ENCODE data around the gene FKBP10. TPM values are rescaled to one million over a fixed set of nuclear protein-coding genes. Genes with fewer than 3 reads are reported as not detected.

Gene FKBP10
- total and polyA plus RNA-seq, 11 donors = 6.5 to 40.4 (median 12.5) TPM

GRCh38 chr17:41799366-41799765, 13.4 kb upstream of the FKBP10 start:
- DNase-seq = no peak
- Histone ChIP-seq H3K4me3 (no peak overlapping the region), H3K36me3 (peaks cover 0 to 4% (median 0%) of the 10 kb centered on the region in 9 donors), H3K27me3 (no peaks in the 10 kb centered on the region), H3K4me1 (peaks cover 3 to 20% (median 13%) of the 10 kb centered on the region in 12 donors), H3K9me3 (no peaks in the 10 kb centered on the region), H3K27ac (no peak overlapping the region)
- WGBS, 4 donors = 88 to 97% (median 95%) methylated on average over 8 of the region's 8 CpGs
- ATAC-seq = no peak
- intact Hi-C loops (cut with DNase I) = no loop called here
- TF ChIP-seq CTCF (IDR thresholded peaks at IDR 0.05) = no peak
- TF ChIP-seq POLR2A (IDR thresholded peaks at IDR 0.05) = no peak

- WGBS, 4 donors = 60 to 77% (median 63%) methylated on average over 10 to 18 of the region's 18 CpGs
- H3K27ac ChIP-seq = peak overlapping the region in 1 of 12 donors; percentile 54
- H3K9me3 ChIP-seq = no peaks in the 10 kb centered on the region
These were observed 12.0 kb upstream of the FKBP10 start for GRCh38 chr17:41800601-41801373.

GRCh38 chr17:41801374-41802271, 11.2 kb upstream of the FKBP10 start:
- ATAC-seq (peak; percentile 79 to 89 (median 84)), DNase-seq (peak; percentile 74 to 90 (median 83))
- Histone ChIP-seq H3K36me3 (peaks cover 0 to 7% (median 0%) of the 10 kb centered on the region in 9 donors), H3K27me3 (no peaks in the 10 kb centered on the region), H3K27ac (peak overlapping the region in 1 of 12 donors; percentile 54), H3K4me1 (peaks cover 0 to 11% (median 10%) of the 10 kb centered on the region in 12 donors), H3K9me3 (no peaks in the 10 kb centered on the region), H3K4me3 (peak overlapping the region in 3 of 12 donors; percentile 24 to 34 (median 29))
- 12 to 18% (median 15%) methylated on average over 10 to 14 of the region's 14 CpGs for WGBS, 4 donors
- peak; percentile 93 to 99 (median 97) for TF ChIP-seq CTCF (IDR thresholded peaks at IDR 0.05)
- no peak for TF ChIP-seq POLR2A (IDR thresholded peaks at IDR 0.05)
- intact Hi-C loops (cut with DNase I) = loop anchor here (1.0 to 5.0 kb wide), 7 partner anchors 25 to 63 kb away; no protein-coding TSS in a partner anchor

More at GRCh38 chr17:41800601-41801373, 12.0 kb upstream of the FKBP10 start:
- intact Hi-C loops (cut with DNase I) = loop anchor here (1.0 to 5.0 kb wide), 6 partner anchors 24 to 62 kb away; no protein-coding TSS in a partner anchor
- peaks cover 0 to 4% (median 0%) of the 10 kb centered on the region in 9 donors for H3K36me3 ChIP-seq
- H3K27me3 ChIP-seq = no peaks in the 10 kb centered on the region
- DNase-seq = peak in 1 of 5 donors; percentile 29
- H3K4me1 ChIP-seq = peaks cover 0 to 15% (median 10%) of the 10 kb centered on the region in 12 donors
- TF ChIP-seq CTCF (IDR thresholded peaks at IDR 0.05) (no peak), POLR2A (IDR thresholded peaks at IDR 0.05) (no peak)
- ATAC-seq = peak; percentile 21 to 60 (median 34)
- peak overlapping the region in 2 of 12 donors; percentile 24 to 29 for H3K4me3 ChIP-seq

Data from heart left ventricle (tissue), 16 donors.